Nephron progenitor cell (in vitro differentiated cells): ENCODE results near the gene ABCG4.
A peak's percentile ranks its signal among the peaks of the same experiment; 100 is the strongest.
"Not testable (repeated sequence)": the region's sequence is repeated elsewhere in the genome, so short reads cannot be mapped to it uniquely, and the experiment has no call there.

ENCODE experiments used
- DNase-seq: peaks from one replicate; pipeline ENCODE4 v3.0.0; 2021
- H3K27ac Mint-ChIP-seq: 2 replicates; pipeline ENCODE4 v1.8.0; 2021; ENCODE audit warnings: mild to moderate bottlenecking, moderate library complexity, mixed read lengths
- H3K27me3 Mint-ChIP-seq: 2 replicates; pipeline ENCODE4 v1.8.0; 2021; ENCODE audit warnings: mild to moderate bottlenecking, low read depth, mixed read lengths; ENCODE audit not compliant: poor library complexity
- H3K36me3 Mint-ChIP-seq: 2 replicates; pipeline ENCODE4 v1.8.0; 2021; ENCODE audit warnings: low read depth, mixed read lengths
- H3K4me1 Mint-ChIP-seq: 2 replicates; pipeline ENCODE4 v1.8.0; 2021; ENCODE audit warnings: mixed read lengths
- H3K4me3 Mint-ChIP-seq: 2 replicates; pipeline ENCODE4 v1.8.0; 2021; ENCODE audit warnings: mild to moderate bottlenecking, moderate library complexity, mixed read lengths
- H3K9me3 Mint-ChIP-seq: 2 replicates; pipeline ENCODE4 v1.8.0; 2021; ENCODE audit warnings: mild to moderate bottlenecking, moderate library complexity, mixed read lengths
- TF ChIP-seq, protein P1 (sequence below): fragments of 200-600 bp; sonication (generic); IDR thresholded peaks from 2 replicates; pipeline ENCODE4 v1.5.0; 2021; ENCODE audit warnings: antibody characterized with exemption

Gene ABCG4

DNA sequence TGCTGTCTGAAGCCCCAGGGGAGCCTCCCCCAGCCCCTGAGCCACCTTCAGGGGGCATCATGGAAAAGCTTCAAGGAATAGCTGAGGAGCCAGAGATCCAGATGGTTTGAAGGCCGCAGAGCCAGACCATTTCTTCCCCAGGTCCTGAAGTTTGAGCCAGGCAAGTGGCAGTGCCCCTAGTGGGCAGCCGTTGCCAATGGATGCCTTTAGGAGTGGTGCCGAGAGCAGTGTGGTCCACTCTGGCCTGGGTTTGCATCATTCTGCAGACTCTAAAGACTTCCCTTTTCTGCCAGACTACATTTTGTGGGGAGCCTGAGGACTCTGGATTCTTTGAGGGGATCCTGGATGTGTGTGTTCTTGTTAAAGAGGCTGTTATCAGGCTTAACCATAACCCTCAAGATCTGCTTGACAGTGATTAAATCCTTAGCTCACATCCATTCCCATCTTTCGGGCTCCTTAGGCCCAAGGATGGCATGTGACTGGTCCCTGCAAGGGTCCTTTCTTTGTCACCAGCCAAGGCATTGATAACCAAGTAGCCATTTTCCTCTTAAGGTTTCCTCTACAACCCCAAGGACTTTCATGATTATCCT, 14.4 kb upstream of the ABCG4 start:
- H3K27ac Mint-ChIP-seq = no peak overlapping the region
- H3K27me3 Mint-ChIP-seq = peaks cover 27% of the 10 kb centered on the region
- DNase-seq = no peak
- H3K9me3 Mint-ChIP-seq = no peaks in the 10 kb centered on the region
- H3K4me1 Mint-ChIP-seq = no peaks in the 10 kb centered on the region
- H3K36me3 Mint-ChIP-seq = peaks cover 45% of the 10 kb centered on the region
- TF ChIP-seq, protein P1, sequence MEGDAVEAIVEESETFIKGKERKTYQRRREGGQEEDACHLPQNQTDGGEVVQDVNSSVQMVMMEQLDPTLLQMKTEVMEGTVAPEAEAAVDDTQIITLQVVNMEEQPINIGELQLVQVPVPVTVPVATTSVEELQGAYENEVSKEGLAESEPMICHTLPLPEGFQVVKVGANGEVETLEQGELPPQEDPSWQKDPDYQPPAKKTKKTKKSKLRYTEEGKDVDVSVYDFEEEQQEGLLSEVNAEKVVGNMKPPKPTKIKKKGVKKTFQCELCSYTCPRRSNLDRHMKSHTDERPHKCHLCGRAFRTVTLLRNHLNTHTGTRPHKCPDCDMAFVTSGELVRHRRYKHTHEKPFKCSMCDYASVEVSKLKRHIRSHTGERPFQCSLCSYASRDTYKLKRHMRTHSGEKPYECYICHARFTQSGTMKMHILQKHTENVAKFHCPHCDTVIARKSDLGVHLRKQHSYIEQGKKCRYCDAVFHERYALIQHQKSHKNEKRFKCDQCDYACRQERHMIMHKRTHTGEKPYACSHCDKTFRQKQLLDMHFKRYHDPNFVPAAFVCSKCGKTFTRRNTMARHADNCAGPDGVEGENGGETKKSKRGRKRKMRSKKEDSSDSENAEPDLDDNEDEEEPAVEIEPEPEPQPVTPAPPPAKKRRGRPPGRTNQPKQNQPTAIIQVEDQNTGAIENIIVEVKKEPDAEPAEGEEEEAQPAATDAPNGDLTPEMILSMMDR = peak; percentile 43
- H3K4me3 Mint-ChIP-seq = no peak overlapping the region

DNA sequence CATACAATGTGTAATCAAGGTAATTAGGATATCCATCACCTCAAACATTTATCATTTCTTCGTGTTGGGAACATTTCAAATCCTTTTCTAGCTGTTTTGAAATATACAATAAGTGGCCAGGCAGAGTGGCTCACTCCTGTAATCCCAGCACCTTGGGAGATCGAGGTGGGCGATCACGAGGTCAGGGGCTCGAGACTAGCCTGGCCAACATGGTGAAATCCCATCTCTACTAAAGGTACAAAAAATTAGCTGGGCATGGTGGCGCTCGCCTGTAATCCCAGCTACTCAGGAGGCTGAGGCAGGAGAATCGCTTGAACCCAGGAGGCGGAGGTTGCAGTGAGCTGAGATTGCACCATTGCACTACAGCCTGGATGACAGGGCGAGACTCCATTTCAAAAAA, 9.6 kb upstream of the ABCG4 start:
- peaks cover 41% of the 10 kb centered on the region for H3K27me3 Mint-ChIP-seq
- H3K4me1 Mint-ChIP-seq, H3K36me3 Mint-ChIP-seq, DNase-seq, H3K9me3 Mint-ChIP-seq, H3K4me3 Mint-ChIP-seq, H3K27ac Mint-ChIP-seq: not testable (repeated sequence)

DNA sequence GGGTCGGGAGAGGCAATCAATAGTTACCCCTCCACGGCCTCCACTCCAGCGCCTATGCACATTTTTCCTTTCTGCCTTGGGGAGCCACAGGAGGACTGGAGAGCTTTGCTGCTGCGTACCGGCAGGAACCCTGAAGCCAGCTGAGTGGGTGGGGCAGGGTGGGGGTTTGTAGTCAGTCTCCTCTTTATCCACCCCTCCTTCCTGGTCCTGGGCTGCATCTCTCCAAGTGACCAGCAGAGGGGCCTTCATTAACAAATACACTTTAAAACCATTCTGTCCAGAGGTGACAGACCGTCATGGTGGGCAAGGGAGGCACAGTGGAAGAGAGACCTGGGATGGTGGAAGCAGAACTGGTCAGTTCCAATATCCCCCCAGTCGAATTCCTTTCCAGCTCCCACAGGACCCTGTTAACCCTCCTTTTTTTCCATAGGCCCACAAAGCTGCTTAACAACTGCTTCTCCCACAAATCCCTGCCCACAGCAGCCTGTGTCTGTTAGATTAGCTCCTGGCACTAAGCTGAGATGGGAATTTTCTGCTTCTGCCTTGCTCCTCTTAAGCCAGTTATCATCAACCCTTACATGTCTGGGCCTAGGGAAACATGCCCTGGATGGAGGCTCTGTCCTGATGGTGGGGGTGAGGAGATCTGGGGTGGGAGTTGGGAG, 3.9 kb upstream of the ABCG4 start:
- Mint-ChIP-seq H3K27ac (no peak overlapping the region), H3K9me3 (no peaks in the 10 kb centered on the region), H3K4me3 (no peak overlapping the region), H3K36me3 (no peaks in the 10 kb centered on the region), H3K27me3 (peaks cover 65% of the 10 kb centered on the region), H3K4me1 (peaks cover 26% of the 10 kb centered on the region)
- TF ChIP-seq, protein P1 = peak; percentile 64
- peak; percentile 69 for DNase-seq

DNA sequence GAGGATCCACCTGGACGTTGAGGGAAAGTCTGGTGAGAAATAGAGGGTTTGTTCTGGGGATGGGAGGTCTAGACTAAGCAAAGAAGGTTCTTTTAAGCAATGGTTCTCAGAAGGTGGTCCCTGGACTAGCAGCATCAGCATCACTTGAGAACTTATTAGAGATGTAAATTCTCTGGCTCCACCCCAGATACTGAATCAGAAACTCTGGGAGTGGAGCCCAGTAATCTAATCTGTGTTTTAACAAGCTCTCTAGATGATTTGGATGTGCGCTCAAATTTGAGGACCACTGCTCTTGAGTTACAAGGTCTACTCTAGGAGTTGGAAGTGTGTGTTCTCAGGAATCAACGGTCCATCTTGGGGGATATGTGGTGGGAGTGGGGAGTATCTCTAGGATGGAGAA, 3.3 kb upstream of the ABCG4 start:
- no peaks in the 10 kb centered on the region for H3K36me3 Mint-ChIP-seq
- peaks cover 26% of the 10 kb centered on the region for H3K4me1 Mint-ChIP-seq
- H3K27me3 Mint-ChIP-seq = peaks cover 71% of the 10 kb centered on the region
- DNase-seq = no peak
- H3K9me3 Mint-ChIP-seq = no peaks in the 10 kb centered on the region
- H3K27ac Mint-ChIP-seq = no peak overlapping the region
- TF ChIP-seq, protein P1 = no peak
- no peak overlapping the region for H3K4me3 Mint-ChIP-seq

DNA sequence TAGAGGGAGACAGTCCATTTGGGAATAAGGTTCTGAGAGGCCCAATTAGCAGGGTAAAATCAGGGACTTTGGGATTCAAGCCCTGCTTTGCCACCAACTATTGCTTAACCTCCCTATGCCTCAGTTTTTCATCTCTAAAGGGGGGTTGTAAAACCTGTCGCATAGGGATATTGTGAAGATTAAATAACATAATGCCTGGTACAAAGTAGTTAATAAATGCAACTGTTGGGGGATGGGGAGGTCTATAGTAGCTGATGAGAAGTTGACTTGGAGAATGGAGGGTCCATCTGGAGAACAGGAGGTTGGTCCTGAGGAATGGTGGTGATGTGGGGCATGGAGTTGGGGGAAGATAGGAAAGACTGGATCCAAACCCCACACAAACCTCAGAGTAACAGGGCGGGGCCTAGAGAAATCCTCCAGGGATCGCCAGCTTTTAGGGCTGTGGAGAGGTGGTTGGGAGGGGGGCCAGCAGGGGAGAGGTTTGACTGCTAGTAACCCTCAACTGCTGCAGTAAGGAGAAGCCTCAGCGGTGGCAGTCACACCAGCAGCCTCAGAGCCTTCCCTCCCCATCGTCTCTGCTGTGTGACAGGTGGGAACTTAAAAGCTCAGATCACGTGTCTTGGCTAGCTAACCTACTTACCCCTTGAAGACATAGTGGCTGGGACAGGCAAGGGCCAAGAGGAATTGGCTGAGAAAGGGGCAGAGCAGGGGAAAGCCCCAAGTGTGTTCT, 1.1 kb upstream of the ABCG4 start:
- H3K27ac Mint-ChIP-seq = no peak overlapping the region
- TF ChIP-seq, protein P1 = no peak
- H3K9me3 Mint-ChIP-seq = no peaks in the 10 kb centered on the region
- peak overlapping the region; percentile 82 for H3K4me3 Mint-ChIP-seq
- no peaks in the 10 kb centered on the region for H3K36me3 Mint-ChIP-seq
- no peak for DNase-seq
- H3K4me1 Mint-ChIP-seq = peaks cover 26% of the 10 kb centered on the region
- peaks cover 82% of the 10 kb centered on the region for H3K27me3 Mint-ChIP-seq

DNA sequence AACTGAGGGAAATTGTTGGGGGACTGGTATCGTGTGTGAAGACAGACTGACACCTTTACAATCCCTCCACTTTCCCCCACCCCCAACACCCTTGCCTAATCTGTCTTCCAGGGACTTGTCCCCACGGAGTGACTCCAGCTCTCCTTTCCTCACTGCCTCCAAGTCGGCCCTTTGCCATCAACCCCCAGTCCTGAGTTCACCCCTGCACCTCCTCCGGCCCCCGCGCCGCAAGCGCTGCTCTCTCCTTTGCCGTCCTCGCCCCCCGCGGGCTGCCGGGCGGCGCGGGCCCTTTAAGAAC, 183 bp upstream of the ABCG4 start:
- H3K27ac Mint-ChIP-seq = no peak overlapping the region
- TF ChIP-seq, protein P1 = no peak
- peaks cover 82% of the 10 kb centered on the region for H3K27me3 Mint-ChIP-seq
- no peak for DNase-seq
- H3K9me3 Mint-ChIP-seq = no peaks in the 10 kb centered on the region
- H3K4me3 Mint-ChIP-seq = peak overlapping the region; percentile 82
- H3K4me1 Mint-ChIP-seq = peaks cover 21% of the 10 kb centered on the region
- H3K36me3 Mint-ChIP-seq = no peaks in the 10 kb centered on the region
